Activated naive CD4-positive, alpha-beta T cell treated with anti-CD3 and anti-CD28 coated beads, Interleukin-2, amount 10 ng/mL, durations not matched to agents 7 days and 5 days (primary cell): Measurements from ENCODE around the gene SRCIN1.
A peak's percentile ranks its signal among the peaks of the same experiment; 100 is the strongest.

Experiments
- CTCF ChIA-PET: fragments of 350-600 bp; sonication (Branson Sonifier 250); formaldehyde crosslinking; loops from one replicate; lab custom pipeline; 2021; ENCODE audit warnings: antibody characterized with exemption; lab: Charles Lee
- DNase-seq: peaks from one replicate; pipeline ENCODE4 v3.0.0-alpha.2; 2020
- H3K27ac Mint-ChIP-seq: one replicate; pipeline ENCODE4 v1.8.0; 2021; ENCODE audit warnings: mild to moderate bottlenecking, moderate library complexity, mixed read lengths
- H3K27me3 Mint-ChIP-seq: one replicate; pipeline ENCODE4 v1.8.0; 2021; ENCODE audit warnings: mild to moderate bottlenecking, mixed read lengths
- H3K36me3 Mint-ChIP-seq: one replicate; pipeline ENCODE4 v1.8.0; 2021; ENCODE audit warnings: mixed read lengths
- H3K4me1 Mint-ChIP-seq: one replicate; pipeline ENCODE4 v1.8.0; 2021; ENCODE audit warnings: mixed read lengths
- H3K4me3 Mint-ChIP-seq: one replicate; pipeline ENCODE4 v1.8.0; 2021; ENCODE audit warnings: mild to moderate bottlenecking, moderate library complexity, mixed read lengths
- H3K9me3 Mint-ChIP-seq: one replicate; pipeline ENCODE4 v1.8.0; 2021; ENCODE audit warnings: mixed read lengths

SRCIN1 gene

GRCh38 chr17:38599398-38599856 lies 6.3 kb downstream of the SRCIN1 start:
- H3K4me3 Mint-ChIP-seq: no peak overlapping the region
- H3K4me1 Mint-ChIP-seq: no peaks in the 10 kb centered on the region
- CTCF ChIA-PET: interaction anchor here (0.9 to 1.4 kb wide), 2 partner anchors 15 to 41 kb away, joined by 3 to 4 read pairs; no protein-coding TSS in a partner anchor
- H3K36me3 Mint-ChIP-seq: no peaks in the 10 kb centered on the region
- no peak for DNase-seq
- H3K27ac Mint-ChIP-seq: no peak overlapping the region
- H3K9me3 Mint-ChIP-seq: no peaks in the 10 kb centered on the region
- H3K27me3 Mint-ChIP-seq: peaks cover 100% of the 10 kb centered on the region

DNA sequence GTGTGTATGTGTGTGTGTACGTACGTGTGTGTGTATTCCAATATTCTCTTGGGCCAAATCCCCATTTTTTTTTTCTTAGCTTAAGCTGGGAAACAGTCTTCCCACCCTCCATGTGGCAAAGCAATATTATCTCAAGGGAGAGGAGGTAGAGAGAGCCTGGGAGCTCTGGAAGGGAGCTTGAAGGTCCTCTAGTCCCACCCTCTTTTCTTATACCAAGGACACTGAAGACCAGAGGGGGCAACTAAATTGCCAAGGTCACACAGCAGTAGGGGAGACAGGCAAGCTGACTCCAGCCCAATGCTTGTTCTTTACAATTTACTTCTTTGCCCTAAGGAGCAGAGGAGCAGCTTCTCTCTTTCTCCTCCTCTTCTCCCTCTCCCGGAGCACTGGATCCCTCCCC lies 6.8 kb downstream of the SRCIN1 start:
- no peak for DNase-seq
- no peak overlapping the region for H3K27ac Mint-ChIP-seq
- no peaks in the 10 kb centered on the region for H3K9me3 Mint-ChIP-seq
- no peaks in the 10 kb centered on the region for H3K4me1 Mint-ChIP-seq
- H3K36me3 Mint-ChIP-seq: no peaks in the 10 kb centered on the region
- no peak overlapping the region for H3K4me3 Mint-ChIP-seq
- H3K27me3 Mint-ChIP-seq: peaks cover 100% of the 10 kb centered on the region
- CTCF ChIA-PET: interaction anchor here (0.9 to 1.4 kb wide), 2 partner anchors 15 to 41 kb away, joined by 3 to 4 read pairs; no protein-coding TSS in a partner anchor

GRCh38 chr17:38598536-38598935 lies 7.2 kb downstream of the SRCIN1 start:
- no peak overlapping the region for H3K4me3 Mint-ChIP-seq
- no peak overlapping the region for H3K27ac Mint-ChIP-seq
- H3K4me1 Mint-ChIP-seq: no peaks in the 10 kb centered on the region
- no peaks in the 10 kb centered on the region for H3K36me3 Mint-ChIP-seq
- no peak for DNase-seq
- H3K9me3 Mint-ChIP-seq: no peaks in the 10 kb centered on the region
- H3K27me3 Mint-ChIP-seq: peaks cover 100% of the 10 kb centered on the region
- CTCF ChIA-PET: interaction anchor here (0.9 to 1.6 kb wide), 3 partner anchors 15 to 40 kb away, joined by 3 to 9 read pairs (median 4); no protein-coding TSS in a partner anchor

GRCh38 chr17:38597375-38597774 lies 8.4 kb downstream of the SRCIN1 start:
- H3K4me1 Mint-ChIP-seq: peaks cover 8% of the 10 kb centered on the region
- DNase-seq: no peak
- no peak overlapping the region for H3K4me3 Mint-ChIP-seq
- H3K9me3 Mint-ChIP-seq: no peaks in the 10 kb centered on the region
- no peak overlapping the region for H3K27ac Mint-ChIP-seq
- H3K36me3 Mint-ChIP-seq: no peaks in the 10 kb centered on the region
- CTCF ChIA-PET: interaction anchor here (1.0 to 1.7 kb wide), 3 partner anchors 10 to 39 kb away, joined by 4 to 9 read pairs (median 5); no protein-coding TSS in a partner anchor
- peaks cover 100% of the 10 kb centered on the region for H3K27me3 Mint-ChIP-seq

DNA sequence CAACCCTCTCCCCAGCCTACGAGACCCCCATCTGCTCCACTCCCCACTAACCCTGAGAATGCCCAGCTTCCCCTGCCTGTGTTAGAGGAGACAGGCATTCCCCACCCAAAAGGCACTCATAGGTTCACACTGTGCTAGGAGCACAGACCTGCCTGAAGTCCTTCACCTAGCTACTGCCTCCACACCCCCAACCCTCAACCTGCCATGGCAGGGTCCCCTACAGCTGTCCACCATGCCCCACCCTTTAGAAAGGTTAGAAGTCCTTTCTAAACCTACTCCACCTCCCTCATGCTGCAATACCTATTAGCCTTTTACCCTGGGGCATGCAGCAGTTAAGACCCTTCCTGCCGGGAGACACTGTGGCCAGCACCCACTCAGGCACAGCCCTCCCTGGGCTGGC lies 9.1 kb downstream of the SRCIN1 start:
- Mint-ChIP-seq H3K27me3 (peaks cover 100% of the 10 kb centered on the region), H3K4me1 (peaks cover 15% of the 10 kb centered on the region), H3K27ac (no peak overlapping the region), H3K36me3 (no peaks in the 10 kb centered on the region), H3K9me3 (no peaks in the 10 kb centered on the region), H3K4me3 (no peak overlapping the region)
- CTCF ChIA-PET: interaction anchor here (0.8 to 1.7 kb wide), 4 partner anchors 10 to 38 kb away, joined by 3 to 9 read pairs (median 6); no protein-coding TSS in a partner anchor
- no peak for DNase-seq

DNA sequence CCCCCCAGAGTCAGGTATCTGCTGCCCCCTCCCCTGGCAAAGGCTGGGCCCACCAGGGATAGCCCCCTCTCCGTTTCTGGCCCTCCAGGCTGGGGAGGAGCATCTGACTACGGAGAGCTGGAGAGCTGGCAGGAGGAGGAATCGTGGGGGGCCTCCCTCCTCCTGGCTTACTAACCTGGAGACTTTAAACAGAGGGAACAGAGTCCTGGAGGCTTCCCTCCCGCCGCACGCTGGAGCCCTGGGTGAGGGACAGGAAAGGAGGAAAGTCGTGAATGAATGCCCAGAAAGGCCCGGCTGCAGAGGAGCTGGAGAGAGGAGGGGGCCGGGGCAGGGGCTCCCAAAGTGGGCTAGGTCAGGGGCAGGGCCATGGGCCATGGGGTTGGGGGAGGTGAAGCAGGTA lies 9.9 kb downstream of the SRCIN1 start:
- CTCF ChIA-PET: interaction anchor here (1.1 to 2.2 kb wide), 4 partner anchors 11 to 67 kb away, joined by 3 to 7 read pairs (median 6); no protein-coding TSS in a partner anchor
- Mint-ChIP-seq H3K27ac (no peak overlapping the region), H3K27me3 (peaks cover 100% of the 10 kb centered on the region), H3K9me3 (no peaks in the 10 kb centered on the region), H3K4me3 (no peak overlapping the region), H3K4me1 (peaks cover 23% of the 10 kb centered on the region), H3K36me3 (no peaks in the 10 kb centered on the region)
- DNase-seq: no peak

GRCh38 chr17:38594152-38594551 lies 11.6 kb downstream of the SRCIN1 start:
- H3K36me3 Mint-ChIP-seq: no peaks in the 10 kb centered on the region
- CTCF ChIA-PET: interaction anchor here (1.8 to 2.2 kb wide), 2 partner anchors 10 to 36 kb away, joined by 7 read pairs; no protein-coding TSS in a partner anchor
- H3K4me1 Mint-ChIP-seq: peaks cover 25% of the 10 kb centered on the region
- no peak for DNase-seq
- H3K27me3 Mint-ChIP-seq: peaks cover 100% of the 10 kb centered on the region
- no peak overlapping the region for H3K4me3 Mint-ChIP-seq
- no peaks in the 10 kb centered on the region for H3K9me3 Mint-ChIP-seq
- no peak overlapping the region for H3K27ac Mint-ChIP-seq

DNA sequence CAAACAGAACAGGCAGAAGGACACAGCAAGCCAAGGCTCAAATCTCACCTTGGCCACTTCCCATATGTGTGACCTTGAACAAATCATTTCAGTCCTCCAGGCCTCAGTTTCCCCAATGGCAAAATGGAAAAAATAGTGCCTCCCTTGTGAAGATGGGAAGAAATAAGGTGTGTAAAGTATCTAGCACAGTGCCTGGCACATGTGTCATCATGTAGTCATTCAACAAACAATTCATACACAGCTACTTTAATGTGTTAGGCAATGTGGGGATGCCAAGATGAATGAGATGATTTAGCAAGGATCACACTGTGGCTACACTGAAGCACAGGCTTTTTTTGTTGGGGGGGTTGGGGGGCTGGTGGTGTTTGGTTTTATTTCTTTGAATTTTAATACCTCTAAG lies 13.3 kb downstream of the SRCIN1 start:
- Mint-ChIP-seq H3K36me3 (no peaks in the 10 kb centered on the region), H3K4me3 (no peak overlapping the region), H3K27ac (no peak overlapping the region), H3K27me3 (peaks cover 100% of the 10 kb centered on the region), H3K4me1 (peaks cover 25% of the 10 kb centered on the region), H3K9me3 (no peaks in the 10 kb centered on the region)
- DNase-seq: no peak
- CTCF ChIA-PET: interaction anchor here (1.1 to 1.8 kb wide), 3 partner anchors 8 to 74 kb away, joined by 3 to 7 read pairs (median 4); no protein-coding TSS in a partner anchor

- Mint-ChIP-seq H3K27me3 (peaks cover 100% of the 10 kb centered on the region), H3K36me3 (no peaks in the 10 kb centered on the region), H3K4me1 (peaks cover 28% of the 10 kb centered on the region), H3K9me3 (no peaks in the 10 kb centered on the region), H3K4me3 (no peak overlapping the region), H3K27ac (no peak overlapping the region)
- peak; percentile 41 for DNase-seq
- CTCF ChIA-PET: interaction anchor here (1.1 to 1.3 kb wide), 2 partner anchors 11 to 75 kb away, joined by 3 to 4 read pairs; no protein-coding TSS in a partner anchor
These were observed 14.0 kb downstream of the SRCIN1 start for GRCh38 chr17:38591759-38592241.

DNA sequence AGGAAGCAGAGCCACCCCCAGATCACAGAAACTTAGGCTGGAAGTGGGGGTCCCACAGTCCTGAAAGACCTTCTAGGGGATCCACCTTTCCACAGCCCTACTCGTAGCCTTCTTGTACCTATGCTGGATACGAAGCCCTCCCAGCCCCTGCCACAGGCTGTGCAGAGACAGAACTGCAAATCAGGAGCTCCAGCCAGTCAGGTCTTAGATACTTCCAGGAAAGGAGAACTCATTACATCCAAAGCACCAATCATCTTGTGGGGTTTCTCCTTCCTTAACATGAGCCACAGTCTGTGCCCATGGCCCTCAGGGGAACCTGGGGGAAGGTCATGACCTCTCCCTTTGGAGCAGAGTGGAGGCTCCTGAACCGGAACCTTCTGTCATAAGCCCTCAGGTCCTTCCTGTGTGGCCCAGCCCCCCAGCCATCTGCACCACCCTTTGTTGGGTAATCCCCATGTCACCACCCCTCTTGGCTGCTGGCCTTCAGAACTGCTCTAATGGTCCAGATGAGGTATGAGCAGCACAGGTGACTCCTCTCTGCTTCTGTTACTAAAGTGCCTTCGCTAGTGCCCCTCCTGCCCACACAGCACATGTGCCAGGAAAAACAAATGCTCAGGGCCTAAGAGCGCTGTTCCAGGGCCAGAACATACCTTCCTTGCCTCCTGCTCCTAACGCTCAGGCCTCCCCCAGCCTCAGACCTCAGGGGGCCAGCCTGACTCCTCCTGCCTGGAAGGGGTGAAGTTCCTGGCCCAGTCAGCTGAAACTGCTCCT lies 14.6 kb downstream of the SRCIN1 start:
- no peak for DNase-seq
- Mint-ChIP-seq H3K4me3 (no peak overlapping the region), H3K27me3 (peaks cover 100% of the 10 kb centered on the region), H3K9me3 (no peaks in the 10 kb centered on the region), H3K27ac (no peak overlapping the region), H3K4me1 (peaks cover 30% of the 10 kb centered on the region), H3K36me3 (no peaks in the 10 kb centered on the region)
- CTCF ChIA-PET: interaction anchor here (1.1 to 1.3 kb wide), 2 partner anchors 11 to 76 kb away, joined by 3 to 4 read pairs; no protein-coding TSS in a partner anchor

DNA sequence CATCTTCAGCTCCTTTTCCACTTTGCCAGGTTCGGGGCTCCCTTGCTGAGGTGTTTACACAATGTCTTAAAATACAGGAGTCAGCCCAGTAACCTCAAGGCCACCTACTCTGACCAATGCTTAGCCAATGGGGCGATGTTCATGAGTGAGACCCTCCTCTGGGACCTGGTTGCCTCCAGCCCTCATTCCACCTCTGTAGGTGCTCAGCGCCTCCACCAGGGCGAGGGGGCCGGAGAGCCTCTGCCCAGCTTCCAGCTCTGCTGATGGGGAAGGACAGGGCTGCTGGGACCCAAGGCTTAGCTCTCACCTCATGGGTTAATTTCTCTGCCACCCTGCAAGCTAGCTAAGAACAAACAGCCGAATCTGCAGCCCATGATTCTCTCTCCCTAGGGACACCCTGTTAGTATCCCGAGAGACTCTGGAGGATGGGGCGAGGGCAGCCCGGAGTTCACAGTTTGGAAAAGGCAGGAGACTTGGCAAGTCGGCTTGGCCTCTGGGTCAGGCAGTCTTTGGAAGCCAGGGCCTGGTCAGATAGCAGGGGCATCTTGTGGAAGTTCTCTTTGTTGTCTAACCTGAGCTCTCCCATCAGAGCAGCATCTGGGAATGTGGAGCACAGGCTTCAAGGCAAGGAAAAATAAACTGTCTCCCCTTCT lies 16.2 kb downstream of the SRCIN1 start:
- H3K4me3 Mint-ChIP-seq: no peak overlapping the region
- no peaks in the 10 kb centered on the region for H3K9me3 Mint-ChIP-seq
- no peaks in the 10 kb centered on the region for H3K36me3 Mint-ChIP-seq
- peaks cover 100% of the 10 kb centered on the region for H3K27me3 Mint-ChIP-seq
- H3K27ac Mint-ChIP-seq: no peak overlapping the region
- peaks cover 35% of the 10 kb centered on the region for H3K4me1 Mint-ChIP-seq
- CTCF ChIA-PET: interaction anchor here (0.9 kb wide), 1 partner anchor 78 kb away, joined by 3 read pairs; no protein-coding TSS in a partner anchor
- DNase-seq: no peak

- CTCF ChIA-PET: interaction anchor here (0.9 to 3.2 kb wide), 2 partner anchors 30 to 79 kb away, joined by 3 to 17 read pairs; no protein-coding TSS in a partner anchor
- DNase-seq: no peak
- Mint-ChIP-seq H3K4me3 (no peak overlapping the region), H3K36me3 (no peaks in the 10 kb centered on the region), H3K27ac (no peak overlapping the region), H3K27me3 (peaks cover 100% of the 10 kb centered on the region), H3K4me1 (peaks cover 41% of the 10 kb centered on the region), H3K9me3 (no peaks in the 10 kb centered on the region)
These were observed 17.0 kb downstream of the SRCIN1 start for GRCh38 chr17:38588788-38589174.

DNA sequence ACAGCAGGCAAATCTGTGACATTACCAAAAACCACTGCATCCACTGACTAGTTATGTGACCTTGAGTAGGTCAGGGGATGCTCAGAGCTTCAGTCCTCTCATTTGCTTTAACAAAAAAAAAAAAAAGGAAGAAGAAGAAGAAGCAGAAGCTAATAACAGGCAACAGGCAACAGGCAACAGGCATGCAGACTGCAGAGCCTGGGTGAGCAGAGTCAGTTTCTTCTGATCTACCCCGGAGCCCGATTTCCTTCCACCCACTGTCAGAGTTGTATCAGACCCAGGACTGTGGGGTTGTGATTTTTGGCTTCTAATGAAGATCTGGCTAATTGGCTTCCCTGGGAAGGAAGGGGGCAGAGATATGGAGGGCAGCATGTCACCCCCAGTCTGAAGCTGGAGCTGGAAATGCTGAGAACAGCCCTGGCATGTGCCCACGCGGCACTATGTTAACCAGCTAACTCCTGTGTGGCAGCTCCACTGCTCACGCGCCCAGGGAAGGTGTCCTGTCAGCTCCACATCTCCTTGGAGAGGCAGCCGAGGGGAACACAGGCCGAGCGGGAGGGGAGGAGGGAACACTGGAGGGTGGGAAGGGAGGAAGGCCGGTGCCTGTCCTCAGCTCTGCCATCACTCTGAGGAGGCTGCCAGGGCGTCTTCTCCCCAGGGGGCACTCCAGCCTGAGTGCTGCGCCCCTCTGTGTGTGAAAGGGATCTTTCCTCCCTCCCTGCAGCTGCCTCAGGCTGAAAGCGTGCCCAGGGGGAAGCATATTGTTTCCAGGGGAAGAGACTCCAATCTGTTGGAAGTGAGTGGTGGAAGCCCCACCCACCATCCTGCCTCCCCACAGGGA lies 17.6 kb downstream of the SRCIN1 start:
- Mint-ChIP-seq H3K9me3 (no peaks in the 10 kb centered on the region), H3K27ac (no peak overlapping the region), H3K36me3 (no peaks in the 10 kb centered on the region), H3K4me1 (peaks cover 41% of the 10 kb centered on the region), H3K4me3 (no peak overlapping the region), H3K27me3 (peaks cover 97% of the 10 kb centered on the region)
- CTCF ChIA-PET: interaction anchor here (1.1 to 3.2 kb wide), 2 partner anchors 20 to 29 kb away, joined by 3 to 17 read pairs; no protein-coding TSS in a partner anchor
- DNase-seq: no peak
